CD4-positive, alpha-beta T cell treated with Interferon alpha-2 for 1 hour (primary cell): Measurements from ENCODE around the gene NEMP1.

Experiments
- DNase-seq, 2 donors: peaks; one replicate each; pipeline ENCODE4 v3.0.0-alpha.2; 2020 to 2022

Gene NEMP1

GRCh38 chr12:57107456-57108155, 29.0 kb upstream of the NEMP1 start:
- no peak for DNase-seq

GRCh38 chr12:57106021-57106708, 27.6 kb upstream of the NEMP1 start:
- DNase-seq = no peak

- DNase-seq = no peak
Measured at GRCh38 chr12:57105011-57105753, 26.6 kb upstream of the NEMP1 start.

GRCh38 chr12:57104292-57104910, 25.8 kb upstream of the NEMP1 start:
- no peak for DNase-seq

- DNase-seq = no peak
Measured at GRCh38 chr12:57103856-57104255, 25.3 kb upstream of the NEMP1 start.

GRCh38 chr12:57101892-57102695, 23.5 kb upstream of the NEMP1 start:
- DNase-seq = no peak

- DNase-seq = no peak
Measured at GRCh38 chr12:57099766-57100165, 21.2 kb upstream of the NEMP1 start.

- DNase-seq = no peak
Measured at GRCh38 chr12:57099047-57099714, 20.6 kb upstream of the NEMP1 start.

GRCh38 chr12:57098546-57098945, 20.0 kb upstream of the NEMP1 start:
- no peak for DNase-seq

- DNase-seq = no peak
Measured at GRCh38 chr12:57097554-57097835, 18.9 kb upstream of the NEMP1 start.

- no peak for DNase-seq
Measured at GRCh38 chr12:57096748-57097553, 18.4 kb upstream of the NEMP1 start.

- no peak for DNase-seq
Measured at GRCh38 chr12:57096099-57096572, 17.5 kb upstream of the NEMP1 start.

- no peak for DNase-seq
Measured at GRCh38 chr12:57095440-57095839, 16.8 kb upstream of the NEMP1 start.

- no peak for DNase-seq
Measured at GRCh38 chr12:57094208-57095160, 15.9 kb upstream of the NEMP1 start.

- peak; percentile 53 to 65 for DNase-seq
Measured at GRCh38 chr12:57093415-57094207, 15.0 kb upstream of the NEMP1 start.

- DNase-seq = no peak
Measured at GRCh38 chr12:57092876-57093414, 14.4 kb upstream of the NEMP1 start.

- no peak for DNase-seq
Measured at GRCh38 chr12:57092529-57092862, 13.9 kb upstream of the NEMP1 start.

GRCh38 chr12:57091638-57092528, 13.3 kb upstream of the NEMP1 start:
- no peak for DNase-seq
